AG04449 (cell line): Measurements from ENCODE around the gene RGS3.

Source experiments
- CTCF ChIA-PET: fragments of 350-600 bp; formaldehyde crosslinking; extraction: SDS; loops from one replicate; lab custom pipeline; 2021; ENCODE audit warnings: antibody characterized with exemption; lab: Yijun Ruan, JAX
- POLR2A ChIA-PET: fragments of 400-600, 350-600 bp; formaldehyde crosslinking; extraction: SDS; loops from one replicate; lab custom pipeline; 2020; ENCODE audit warnings: antibody characterized with exemption, inconsistent platforms; lab: Yijun Ruan, JAX
- DNase-seq: peaks from one replicate; pipeline ENCODE4 v3.0.0-alpha.2; 2010; ENCODE audit warnings: low read depth, low spot score
- H3K4me3 ChIP-seq: 2 replicates; pipeline ENCODE4 v1.5.1; 2011; ENCODE audit warnings: low read depth, mild to moderate bottlenecking, control low read depth, low read length
- TF ChIP-seq, protein P1 (sequence below): IDR thresholded peaks from one replicate; pipeline ENCODE4 v1.5.1; 2011; ENCODE audit warnings: mild to moderate bottlenecking, moderate library complexity, low read length, control low read depth, inconsistent platforms; ENCODE audit not compliant: insufficient read depth; ENCODE audit errors: missing control alignments

RGS3 gene

DNA sequence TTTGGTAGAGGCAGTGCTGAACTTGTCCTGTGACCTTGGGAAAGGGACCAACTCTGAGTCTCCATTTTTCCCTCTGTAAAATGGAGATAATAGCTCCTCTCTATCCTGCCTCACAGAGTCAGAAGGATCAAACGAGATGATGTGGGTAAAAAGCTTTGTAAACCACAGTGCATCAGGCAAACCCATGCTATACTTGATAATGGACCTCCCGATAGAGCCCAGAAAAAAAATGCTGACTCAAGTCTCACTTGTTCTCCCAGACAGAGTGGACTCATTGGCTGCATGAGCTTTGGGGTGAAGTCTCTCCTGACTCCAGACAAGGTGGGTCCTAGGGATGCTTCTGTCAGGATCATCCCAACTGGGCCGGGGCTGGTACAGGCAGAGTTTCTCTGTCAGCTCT is 32.0 kb downstream of the RGS3 start:
- no peak overlapping the region for H3K4me3 ChIP-seq
- TF ChIP-seq, protein P1, sequence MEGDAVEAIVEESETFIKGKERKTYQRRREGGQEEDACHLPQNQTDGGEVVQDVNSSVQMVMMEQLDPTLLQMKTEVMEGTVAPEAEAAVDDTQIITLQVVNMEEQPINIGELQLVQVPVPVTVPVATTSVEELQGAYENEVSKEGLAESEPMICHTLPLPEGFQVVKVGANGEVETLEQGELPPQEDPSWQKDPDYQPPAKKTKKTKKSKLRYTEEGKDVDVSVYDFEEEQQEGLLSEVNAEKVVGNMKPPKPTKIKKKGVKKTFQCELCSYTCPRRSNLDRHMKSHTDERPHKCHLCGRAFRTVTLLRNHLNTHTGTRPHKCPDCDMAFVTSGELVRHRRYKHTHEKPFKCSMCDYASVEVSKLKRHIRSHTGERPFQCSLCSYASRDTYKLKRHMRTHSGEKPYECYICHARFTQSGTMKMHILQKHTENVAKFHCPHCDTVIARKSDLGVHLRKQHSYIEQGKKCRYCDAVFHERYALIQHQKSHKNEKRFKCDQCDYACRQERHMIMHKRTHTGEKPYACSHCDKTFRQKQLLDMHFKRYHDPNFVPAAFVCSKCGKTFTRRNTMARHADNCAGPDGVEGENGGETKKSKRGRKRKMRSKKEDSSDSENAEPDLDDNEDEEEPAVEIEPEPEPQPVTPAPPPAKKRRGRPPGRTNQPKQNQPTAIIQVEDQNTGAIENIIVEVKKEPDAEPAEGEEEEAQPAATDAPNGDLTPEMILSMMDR = no peak
- ChIA-PET POLR2A (no interaction called here), CTCF (interaction anchor here (2.5 kb wide), 1 partner anchor 160 kb away, joined by 10 read pairs; no protein-coding TSS in a partner anchor)
- DNase-seq = no peak

DNA sequence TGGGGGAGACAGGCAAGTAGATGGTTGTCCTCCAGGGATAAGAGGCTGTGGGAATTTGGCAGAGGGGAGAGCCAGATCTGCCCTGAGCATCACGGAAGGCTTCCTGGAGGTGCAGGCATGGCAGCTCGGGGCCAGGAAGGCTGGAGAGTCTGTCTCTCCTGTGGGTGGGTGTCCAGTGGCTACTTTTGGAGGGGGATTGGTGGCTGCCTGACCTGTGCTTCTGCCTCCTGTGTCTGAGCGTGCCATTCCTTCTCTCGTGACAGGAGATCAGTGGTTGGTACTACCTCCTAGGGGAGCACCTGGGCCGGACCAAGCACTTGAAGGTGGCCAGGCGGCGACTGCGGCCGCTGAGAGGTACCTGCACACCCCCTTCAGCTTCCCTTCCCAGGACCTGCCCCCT is 33.5 kb downstream of the RGS3 start:
- CTCF ChIA-PET = interaction anchor here (0.6 to 1.1 kb wide), 2 partner anchors 8 to 95 kb away, joined by 3 read pairs; no protein-coding TSS in a partner anchor
- TF ChIP-seq, protein P1 = no peak
- POLR2A ChIA-PET = no interaction called here
- no peak for DNase-seq
- no peak overlapping the region for H3K4me3 ChIP-seq

DNA sequence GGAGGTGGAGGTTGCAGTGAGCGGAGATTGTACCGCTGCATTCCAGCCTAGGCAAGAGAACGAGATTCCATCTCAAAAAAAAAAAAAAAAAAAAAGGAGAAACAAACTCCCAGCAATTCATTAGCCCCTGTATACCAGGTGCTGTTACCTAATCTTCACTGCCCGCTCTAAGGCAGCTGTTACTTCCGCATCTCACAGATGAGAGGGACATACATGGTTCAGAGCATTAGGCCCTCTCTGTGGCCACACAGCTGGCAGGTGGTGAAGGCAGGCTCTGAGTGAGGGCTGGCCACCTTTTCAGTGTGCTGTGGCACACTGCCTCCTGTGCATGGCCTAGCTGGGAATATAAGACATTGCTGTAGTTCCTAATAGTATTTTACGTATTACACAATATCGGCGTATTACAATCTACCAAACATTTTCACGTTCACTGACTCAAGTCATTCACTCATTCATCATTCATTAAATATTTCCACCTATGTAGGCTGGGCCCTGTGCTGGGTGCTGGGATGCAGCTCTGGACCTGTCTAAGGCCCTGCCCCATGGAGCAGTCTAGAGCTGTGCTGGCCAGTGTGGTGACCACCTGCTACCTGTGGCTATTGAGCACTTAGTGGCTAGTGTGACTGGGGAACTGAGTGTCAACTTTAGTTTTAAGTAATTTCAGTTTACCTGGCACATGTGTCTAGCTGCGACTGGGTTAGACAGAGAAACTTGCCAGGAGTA is 35.8 kb downstream of the RGS3 start:
- ChIA-PET CTCF (no interaction called here), POLR2A (no interaction called here)
- DNase-seq = no peak
- TF ChIP-seq, protein P1 = no peak
- H3K4me3 ChIP-seq = no peak overlapping the region

DNA sequence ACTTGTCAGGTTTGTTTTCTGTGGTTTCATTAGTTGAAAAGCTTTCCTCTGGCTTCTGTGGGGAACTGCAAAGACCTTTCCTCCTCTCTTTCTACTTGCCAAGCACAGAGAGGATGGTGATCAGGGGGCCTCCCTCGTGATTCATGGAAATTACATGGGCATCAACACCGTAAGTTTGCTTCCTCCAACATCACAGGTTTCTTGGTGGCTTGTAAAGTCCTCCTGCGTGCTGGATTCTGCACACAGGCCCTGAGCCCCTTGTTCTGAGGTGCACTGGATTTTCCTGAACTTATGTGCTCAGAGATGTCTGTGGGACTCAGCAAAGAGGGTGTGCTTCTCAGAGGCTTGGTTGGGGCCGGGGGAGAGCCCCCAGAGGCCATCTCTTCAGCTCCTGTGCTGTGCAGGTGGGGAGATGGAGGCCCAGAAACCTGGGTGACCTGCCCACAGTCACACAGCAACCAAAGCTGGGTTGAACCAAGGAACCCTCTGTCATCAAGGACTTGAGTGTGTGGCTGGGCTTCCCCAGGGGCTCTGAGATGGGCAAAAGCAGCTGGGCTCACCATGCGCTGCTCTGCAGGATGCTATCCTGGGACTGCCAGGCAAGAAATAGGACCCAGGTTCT is 36.5 kb downstream of the RGS3 start:
- no peak for DNase-seq
- POLR2A ChIA-PET = no interaction called here
- no peak overlapping the region for H3K4me3 ChIP-seq
- CTCF ChIA-PET = interaction anchor here (0.6 kb wide), 1 partner anchor 25 kb away, joined by 3 read pairs; no protein-coding TSS in a partner anchor
- TF ChIP-seq, protein P1 = no peak

DNA sequence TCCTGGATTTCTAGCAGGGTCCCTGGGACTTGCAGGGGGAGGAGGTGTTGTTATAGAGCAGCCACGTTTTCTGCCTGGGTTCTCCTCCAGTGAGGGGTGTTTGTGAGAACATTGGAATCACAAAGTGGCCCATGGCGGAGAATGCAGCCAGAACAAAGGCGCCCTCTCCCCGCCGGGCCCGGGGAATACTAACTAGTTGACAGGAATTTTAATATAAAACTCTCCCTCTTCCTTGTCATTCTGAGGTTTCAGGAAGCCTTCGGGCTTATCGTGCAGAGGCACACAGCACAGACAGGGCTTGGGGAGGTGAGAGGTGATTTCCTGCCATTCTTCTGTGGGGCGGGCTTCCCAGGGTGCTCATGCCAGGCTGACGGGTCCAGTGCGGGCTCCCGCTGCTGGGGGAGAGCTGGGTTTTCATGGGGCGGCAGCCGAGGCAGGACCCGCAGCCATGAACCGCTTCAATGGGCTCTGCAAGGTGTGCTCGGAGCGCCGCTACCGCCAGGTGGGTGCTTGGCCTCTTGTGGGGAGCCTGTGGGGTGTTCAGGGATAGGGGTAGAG is 37.7 kb downstream of the RGS3 start:
- TF ChIP-seq, protein P1 = no peak
- ChIA-PET POLR2A (no interaction called here), CTCF (no interaction called here)
- H3K4me3 ChIP-seq = no peak overlapping the region
- no peak for DNase-seq

DNA sequence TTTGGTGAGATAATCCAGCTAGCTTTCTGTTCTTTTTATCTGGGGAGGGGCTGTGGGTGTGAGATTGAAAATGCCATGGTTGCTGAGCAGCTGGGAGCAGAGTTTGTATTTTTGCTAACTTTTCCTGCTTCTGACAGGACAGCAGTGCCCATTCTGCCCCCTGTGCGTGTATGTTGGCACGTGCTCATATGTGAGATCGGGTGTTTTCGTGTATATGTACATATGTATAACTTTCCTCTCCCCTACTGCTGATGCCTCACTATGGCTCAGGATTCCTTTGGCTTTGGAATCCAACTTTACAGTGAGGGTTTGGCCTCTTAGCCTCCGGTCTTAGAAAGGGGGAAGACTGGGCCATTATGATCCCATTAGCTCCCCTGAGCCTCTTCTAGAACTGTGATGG is 38.3 kb downstream of the RGS3 start:
- CTCF ChIA-PET = no interaction called here

More for the DNA sequence above, 38.3 kb downstream of the RGS3 start:
- POLR2A ChIA-PET = no interaction called here
- TF ChIP-seq, protein P1 = no peak
- H3K4me3 ChIP-seq = no peak overlapping the region
- no peak for DNase-seq
